Endodermal cell (in vitro differentiated cells): ENCODE results near the gene S100A10. TPM values are rescaled to one million over a fixed set of nuclear protein-coding genes. Genes with fewer than 3 reads are reported as not detected.

Experiments
- DNase-seq: peaks from one replicate; pipeline ENCODE4 v3.0.0-alpha.2; 2017
- H3K27ac ChIP-seq: 2 replicates; pipeline ENCODE4 v1.5.1; 2013; ENCODE audit warnings: mild to moderate bottlenecking, low read depth, low read length, moderate library complexity
- H3K27me3 ChIP-seq: 2 replicates; pipeline ENCODE4 v1.6.1; 2013; ENCODE audit warnings: mild to moderate bottlenecking, low read length, moderate library complexity; ENCODE audit not compliant: insufficient read depth, control insufficient read depth, poor library complexity, severe bottlenecking
- H3K36me3 ChIP-seq: 2 replicates; pipeline ENCODE4 v1.7.0; 2013; ENCODE audit warnings: mild to moderate bottlenecking, low read length, moderate library complexity; ENCODE audit not compliant: control insufficient read depth, insufficient read depth
- H3K4me1 ChIP-seq: one replicate; pipeline ENCODE4 v1.7.0; 2013; ENCODE audit warnings: low read length; ENCODE audit not compliant: control insufficient read depth, insufficient read depth
- H3K4me3 ChIP-seq: 2 replicates; pipeline ENCODE4 v1.5.1; 2013; ENCODE audit warnings: mild to moderate bottlenecking, low read length, moderate library complexity
- H3K9ac ChIP-seq: 2 replicates; pipeline ENCODE4 v1.6.1; 2013; ENCODE audit warnings: mild to moderate bottlenecking, low read length, moderate library complexity; ENCODE audit not compliant: poor library complexity, severe bottlenecking; ENCODE audit errors: extremely low read depth
- H3K9me3 ChIP-seq: 2 replicates; pipeline ENCODE4 v1.6.1; 2013; ENCODE audit warnings: mild to moderate bottlenecking, low read length, moderate library complexity; ENCODE audit not compliant: control insufficient read depth
- H3K27ac Mint-ChIP-seq: 2 replicates; pipeline ENCODE4 v1.8.0; 2020; ENCODE audit warnings: mixed read lengths
- H3K27me3 Mint-ChIP-seq: 2 replicates; pipeline ENCODE4 v1.8.0; 2021; ENCODE audit warnings: mild to moderate bottlenecking, mixed read lengths; ENCODE audit not compliant: insufficient read depth
- H3K36me3 Mint-ChIP-seq: 2 replicates; pipeline ENCODE4 v1.8.0; 2020; ENCODE audit warnings: low read depth, mixed read lengths
- H3K4me1 Mint-ChIP-seq: 2 replicates; pipeline ENCODE4 v1.8.0; 2020; ENCODE audit warnings: mixed read lengths
- H3K4me3 Mint-ChIP-seq: 2 replicates; pipeline ENCODE4 v1.8.0; 2020; ENCODE audit warnings: mild to moderate bottlenecking, moderate library complexity, mixed read lengths
- H3K9me3 Mint-ChIP-seq: 2 replicates; pipeline ENCODE4 v1.8.0; 2020; ENCODE audit warnings: mild to moderate bottlenecking, mixed read lengths
- CTCF ChIP-seq: fragments of 200-600 bp; sonication (generic); conservative IDR thresholded peaks from 2 replicates; pipeline ENCODE4 v1.5.0; 2021; ENCODE audit warnings: antibody characterized with exemption, mild to moderate bottlenecking
- WGBS, 2 experiments: methylation state at CpG; one replicate each; pipeline versions ENCODE4 v1.1.5 to v1.1.7; 2013; ENCODE audit warnings: missing lambda C conversion rate in 2 of 2, mixed read lengths in 1 of 2; ENCODE audit not compliant: insufficient coverage in 1 of 2, insufficient read length in 1 of 2; 5-methylcytosine and 5-hydroxymethylcytosine counted together
- total RNA-seq, 2 donors: library from RNA; stranded (reverse); fragmentation: NEBNext Ultra II Directional in 1 of 2; extraction: Animal tissue kit (Norgen Biotek cat#: 25700) in 1 of 2; gene quantifications; 2 replicates in 1 of 2; 3 replicates in 1 of 2; pipeline ENCODE4 v1.2.1, GENCODE V29; 2021

S100A10 gene
- total RNA-seq, 2 donors from 2014 or later: 352 to 880 TPM

- Histone ChIP-seq H3K9ac (no peak overlapping the region), H3K27me3 (peaks cover 57% of the 10 kb centered on the region), H3K27ac (no peak overlapping the region), H3K4me1 (peaks cover 20% of the 10 kb centered on the region), H3K36me3 (no peaks in the 10 kb centered on the region), H3K4me3 (no peak overlapping the region), H3K9me3 (no peaks in the 10 kb centered on the region)
- Mint-ChIP-seq H3K27ac (no peak overlapping the region), H3K4me3 (no peak overlapping the region), H3K36me3 (no peaks in the 10 kb centered on the region), H3K27me3 (peaks cover 51% of the 10 kb centered on the region), H3K4me1 (peaks cover 31% of the 10 kb centered on the region), H3K9me3 (no peaks in the 10 kb centered on the region)
- no peak for DNase-seq
- no peak for TF ChIP-seq CTCF
These were observed 27.6 kb downstream of the S100A10 start for GRCh38 chr1:151966061-151966460.

GRCh38 chr1:151964510-151964909 is 29.1 kb downstream of the S100A10 start:
- no peak overlapping the region for H3K4me3 Mint-ChIP-seq
- no peaks in the 10 kb centered on the region for H3K36me3 ChIP-seq

GRCh38 chr1:151963288-151963687 is 30.4 kb downstream of the S100A10 start:
- no peak for DNase-seq
- H3K4me1 Mint-ChIP-seq: peaks cover 24% of the 10 kb centered on the region

More at GRCh38 chr1:151964510-151964909, 29.1 kb downstream of the S100A10 start:
- WGBS, 2 experiments: 90 to 93% methylated on average over 2 of the region's 2 CpGs
- no peak overlapping the region for H3K9ac ChIP-seq
- H3K4me1 Mint-ChIP-seq: peaks cover 29% of the 10 kb centered on the region
- H3K9me3 ChIP-seq: no peaks in the 10 kb centered on the region
- no peak overlapping the region for H3K27ac ChIP-seq
- no peak for DNase-seq
- peaks cover 61% of the 10 kb centered on the region for H3K27me3 Mint-ChIP-seq
- H3K27me3 ChIP-seq: peaks cover 68% of the 10 kb centered on the region
- no peaks in the 10 kb centered on the region for H3K9me3 Mint-ChIP-seq
- TF ChIP-seq CTCF: no peak
- H3K36me3 Mint-ChIP-seq: no peaks in the 10 kb centered on the region
- H3K27ac Mint-ChIP-seq: no peak overlapping the region
- no peak overlapping the region for H3K4me3 ChIP-seq
- H3K4me1 ChIP-seq: peaks cover 20% of the 10 kb centered on the region

More at GRCh38 chr1:151963288-151963687, 30.4 kb downstream of the S100A10 start:
- no peaks in the 10 kb centered on the region for H3K36me3 Mint-ChIP-seq
- H3K4me3 ChIP-seq: no peak overlapping the region
- no peaks in the 10 kb centered on the region for H3K9me3 ChIP-seq
- no peak overlapping the region for H3K9ac ChIP-seq
- no peak for TF ChIP-seq CTCF
- peaks cover 64% of the 10 kb centered on the region for H3K27me3 Mint-ChIP-seq
- H3K36me3 ChIP-seq: no peaks in the 10 kb centered on the region
- no peaks in the 10 kb centered on the region for H3K9me3 Mint-ChIP-seq
- H3K27me3 ChIP-seq: peaks cover 79% of the 10 kb centered on the region
- no peak overlapping the region for H3K27ac Mint-ChIP-seq
- peaks cover 11% of the 10 kb centered on the region for H3K4me1 ChIP-seq
- no peak overlapping the region for H3K27ac ChIP-seq
- no peak overlapping the region for H3K4me3 Mint-ChIP-seq
- 94 to 100% methylated on average over 2 of the region's 2 CpGs for WGBS, 2 experiments
